OCI-LY3 (cell line): ENCODE results near the gene TBC1D32.

Experiments
- H2AFZ ChIP-seq: fragments of 200-600, 300-600 bp; shearing (Covaris generic); 2 replicates; pipeline ENCODE4 v1.6.0; 2014; ENCODE audit warnings: antibody characterized with exemption, low read depth, low read length
- H3K27ac ChIP-seq: fragments of 200-600, 300-600 bp; sonication (generic); 2 replicates; pipeline ENCODE4 v1.5.1; 2014; ENCODE audit warnings: mild to moderate bottlenecking, low read length, moderate library complexity, mixed read lengths
- H3K27me3 ChIP-seq: fragments of 200-600, 300-600 bp; sonication (generic); 2 replicates; pipeline ENCODE4 v1.6.1; 2014; ENCODE audit warnings: low read depth, low read length, mixed read lengths
- H3K36me3 ChIP-seq: fragments of 200-600, 300-600 bp; sonication (generic); replicated peaks from 2 replicates; pipeline ENCODE3; 2014; ENCODE audit warnings: low read depth, low read length, mixed read lengths
- H3K4me1 ChIP-seq: fragments of 300-600, 200-600 bp; sonication (generic); 2 replicates; pipeline ENCODE4 v1.6.1; 2014; ENCODE audit warnings: low read length, mixed read lengths
- H3K4me2 ChIP-seq: fragments of 200-600, 300-600 bp; sonication (generic); 2 replicates; pipeline ENCODE4 v1.6.1; 2014; ENCODE audit warnings: low read length, mixed read lengths
- H3K4me3 ChIP-seq: fragments of 300-600, 200-600 bp; sonication (generic); 2 replicates; pipeline ENCODE4 v1.5.1; 2014; ENCODE audit warnings: antibody characterized with exemption, mild to moderate bottlenecking, low read length, moderate library complexity
- H3K79me2 ChIP-seq: fragments of 300-600, 200-600 bp; shearing (Covaris generic); 2 replicates; pipeline ENCODE4 v1.6.1; 2014; ENCODE audit warnings: mild to moderate bottlenecking, low read length, mixed read lengths
- H3K9ac ChIP-seq: fragments of 300-600, 200-600 bp; shearing (Covaris generic); 2 replicates; pipeline ENCODE4 v1.6.0; 2014; ENCODE audit warnings: mild to moderate bottlenecking, low read length, moderate library complexity
- H3K9me3 ChIP-seq: fragments of 200-600, 300-600 bp; shearing (Covaris generic); 2 replicates; pipeline ENCODE4 v1.6.1; 2014; ENCODE audit warnings: low read length, mixed read lengths; ENCODE audit not compliant: insufficient read depth
- H4K20me1 ChIP-seq: fragments of 200-600, 300-600 bp; sonication (generic); 2 replicates; pipeline ENCODE4 v1.6.1; 2016; ENCODE audit warnings: low read length, mixed read lengths; ENCODE audit not compliant: insufficient read depth
- EZH2phosphoT487 ChIP-seq: fragments of 200-600 bp; shearing (Covaris generic); IDR thresholded peaks from 2 replicates; pipeline ENCODE4 v1.6.1; 2018; ENCODE audit warnings: antibody characterized with exemption, mixed run types, low read depth
- TF ChIP-seq, protein P1 (sequence below): fragments of 200-600, 300-600 bp; sonication (generic); IDR thresholded peaks from 2 replicates; pipeline ENCODE4 v1.5.1; 2014; ENCODE audit warnings: antibody characterized with exemption, low read length, low read depth

TBC1D32 gene

DNA sequence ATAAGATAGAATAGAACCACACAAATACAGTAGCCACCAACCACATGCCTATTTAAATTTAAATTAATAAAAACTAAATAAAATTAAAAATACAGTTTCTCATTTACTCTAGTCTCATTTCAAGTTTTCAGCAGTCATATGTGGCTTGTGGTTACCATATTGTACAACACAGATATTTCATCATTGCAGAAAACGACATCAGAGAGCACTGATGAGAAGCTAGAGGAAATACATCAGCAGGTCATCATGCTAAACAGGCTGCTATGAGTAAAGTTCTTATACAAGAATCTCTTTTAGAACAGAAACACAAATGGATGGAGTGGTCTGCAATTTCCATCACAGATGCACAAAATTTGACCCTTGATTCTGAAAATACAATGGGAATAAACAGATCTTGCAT lies 36.6 kb downstream of the TBC1D32 start:
- H4K20me1 ChIP-seq: no peaks in the 10 kb centered on the region
- H3K79me2 ChIP-seq: no peaks in the 10 kb centered on the region
- H3K4me3 ChIP-seq: no peak overlapping the region
- H3K27me3 ChIP-seq: no peaks in the 10 kb centered on the region
- TF ChIP-seq, protein P1, sequence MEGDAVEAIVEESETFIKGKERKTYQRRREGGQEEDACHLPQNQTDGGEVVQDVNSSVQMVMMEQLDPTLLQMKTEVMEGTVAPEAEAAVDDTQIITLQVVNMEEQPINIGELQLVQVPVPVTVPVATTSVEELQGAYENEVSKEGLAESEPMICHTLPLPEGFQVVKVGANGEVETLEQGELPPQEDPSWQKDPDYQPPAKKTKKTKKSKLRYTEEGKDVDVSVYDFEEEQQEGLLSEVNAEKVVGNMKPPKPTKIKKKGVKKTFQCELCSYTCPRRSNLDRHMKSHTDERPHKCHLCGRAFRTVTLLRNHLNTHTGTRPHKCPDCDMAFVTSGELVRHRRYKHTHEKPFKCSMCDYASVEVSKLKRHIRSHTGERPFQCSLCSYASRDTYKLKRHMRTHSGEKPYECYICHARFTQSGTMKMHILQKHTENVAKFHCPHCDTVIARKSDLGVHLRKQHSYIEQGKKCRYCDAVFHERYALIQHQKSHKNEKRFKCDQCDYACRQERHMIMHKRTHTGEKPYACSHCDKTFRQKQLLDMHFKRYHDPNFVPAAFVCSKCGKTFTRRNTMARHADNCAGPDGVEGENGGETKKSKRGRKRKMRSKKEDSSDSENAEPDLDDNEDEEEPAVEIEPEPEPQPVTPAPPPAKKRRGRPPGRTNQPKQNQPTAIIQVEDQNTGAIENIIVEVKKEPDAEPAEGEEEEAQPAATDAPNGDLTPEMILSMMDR: no peak
- no peak for TF ChIP-seq EZH2phosphoT487
- no peak overlapping the region for H3K9ac ChIP-seq
- no peaks in the 10 kb centered on the region for H3K9me3 ChIP-seq
- no peak overlapping the region for H3K27ac ChIP-seq
- H3K4me2 ChIP-seq: no peak overlapping the region
- no peak overlapping the region for H2AFZ ChIP-seq
- H3K36me3 ChIP-seq: no peaks in the 10 kb centered on the region
- H3K4me1 ChIP-seq: no peaks in the 10 kb centered on the region

- Histone ChIP-seq H4K20me1 (no peaks in the 10 kb centered on the region), H3K9ac (no peak overlapping the region), H3K9me3 (no peaks in the 10 kb centered on the region), H3K4me2 (no peak overlapping the region), H3K27me3 (no peaks in the 10 kb centered on the region), H3K27ac (no peak overlapping the region), H3K79me2 (no peaks in the 10 kb centered on the region), H3K4me1 (no peaks in the 10 kb centered on the region), H2AFZ (no peak overlapping the region), H3K4me3 (no peak overlapping the region), H3K36me3 (no peaks in the 10 kb centered on the region)
- no peak for TF ChIP-seq EZH2phosphoT487
- TF ChIP-seq, protein P1: no peak
Observed at GRCh38 chr6:121285041-121285440, 49.2 kb downstream of the TBC1D32 start.

GRCh38 chr6:121274666-121275295 lies 59.5 kb downstream of the TBC1D32 start:
- Histone ChIP-seq H3K27me3 (no peaks in the 10 kb centered on the region), H3K9ac (no peak overlapping the region), H3K4me1 (no peaks in the 10 kb centered on the region), H3K79me2 (no peaks in the 10 kb centered on the region), H3K4me3 (no peak overlapping the region), H3K36me3 (no peaks in the 10 kb centered on the region), H4K20me1 (no peaks in the 10 kb centered on the region), H3K27ac (no peak overlapping the region), H3K4me2 (no peak overlapping the region), H2AFZ (no peak overlapping the region), H3K9me3 (no peaks in the 10 kb centered on the region)
- TF ChIP-seq EZH2phosphoT487: no peak
- TF ChIP-seq, protein P1: no peak

- H2AFZ ChIP-seq: no peak overlapping the region
- H3K27me3 ChIP-seq: no peaks in the 10 kb centered on the region
- TF ChIP-seq EZH2phosphoT487: no peak
- TF ChIP-seq, protein P1: no peak
- no peaks in the 10 kb centered on the region for H3K9me3 ChIP-seq
- H3K4me2 ChIP-seq: no peak overlapping the region
- no peak overlapping the region for H3K9ac ChIP-seq
- no peaks in the 10 kb centered on the region for H4K20me1 ChIP-seq
- no peaks in the 10 kb centered on the region for H3K36me3 ChIP-seq
- H3K79me2 ChIP-seq: no peaks in the 10 kb centered on the region
- no peak overlapping the region for H3K4me3 ChIP-seq
- no peak overlapping the region for H3K27ac ChIP-seq
- no peaks in the 10 kb centered on the region for H3K4me1 ChIP-seq
Observed at GRCh38 chr6:121263742-121264141, 70.5 kb downstream of the TBC1D32 start.
